ENCODE results near the gene GALNT9. TPM values are rescaled to one million over a fixed set of nuclear protein-coding genes. Genes with fewer than 3 reads are reported as not detected.
"Not testable (repeated sequence)": the region's sequence is repeated elsewhere in the genome, so short reads cannot be mapped to it uniquely, and the experiment has no call there.

The GALNT9 gene
- total RNA-seq, 1 experiment from 2014 or later = not detected

DNA sequence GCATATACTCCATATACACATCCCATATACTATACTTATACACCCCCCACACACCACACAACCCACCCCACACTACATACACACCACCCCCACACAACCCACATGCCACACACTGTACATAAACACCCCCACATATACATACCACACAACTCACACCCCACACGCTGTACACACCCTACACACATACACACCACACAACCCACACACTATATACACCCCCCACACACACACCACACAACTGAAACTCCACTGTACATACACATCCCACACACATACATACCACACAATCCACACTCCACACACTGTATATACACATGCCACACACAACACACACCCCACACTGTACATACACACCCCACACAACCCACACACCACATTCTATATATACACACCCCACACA is 104.2 kb downstream of the GALNT9 start:
- no peak for DNase-seq (ENCODE audit: low read depth in 1 of 2, low spot score in 2 of 2)
- Histone ChIP-seq H3K4me1 (replicated peaks) (no peaks in the 10 kb centered on the region), H3K36me3 (no peaks in the 10 kb centered on the region), H3K27ac (no peak overlapping the region), H3K27me3 (replicated peaks) (0 out of 2 replicates have a peak, but pooled peaks cover 3% of the 10 kb centered on the region), H3K9me3 (replicated peaks) (no peaks in the 10 kb centered on the region), H3K4me3 (no peak overlapping the region)

DNA sequence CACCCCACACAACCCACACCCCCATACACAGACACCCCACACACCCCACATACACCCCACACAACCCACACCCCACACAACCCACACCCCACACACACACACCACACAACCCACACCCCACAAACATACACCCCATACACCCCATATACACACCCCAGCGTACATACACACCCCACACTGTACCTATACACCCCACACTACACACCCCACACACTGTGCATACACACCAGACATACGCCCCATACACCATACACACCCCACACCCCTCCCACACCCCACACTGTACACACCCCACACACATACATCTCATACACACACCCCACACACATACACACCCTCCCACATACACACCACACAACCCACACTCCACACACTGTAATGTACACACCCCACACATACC is 104.9 kb downstream of the GALNT9 start:
- no peaks in the 10 kb centered on the region for H3K9me3 ChIP-seq (replicated peaks)
- DNase-seq (ENCODE audit: low read depth in 1 of 2, low spot score in 2 of 2) = no peak
- no peaks in the 10 kb centered on the region for H3K4me1 ChIP-seq (replicated peaks)
- 0 out of 2 replicates have a peak, but pooled peaks cover 3% of the 10 kb centered on the region for H3K27me3 ChIP-seq (replicated peaks)
- no peak overlapping the region for H3K4me3 ChIP-seq
- H3K27ac ChIP-seq = no peak overlapping the region
- no peaks in the 10 kb centered on the region for H3K36me3 ChIP-seq

DNA sequence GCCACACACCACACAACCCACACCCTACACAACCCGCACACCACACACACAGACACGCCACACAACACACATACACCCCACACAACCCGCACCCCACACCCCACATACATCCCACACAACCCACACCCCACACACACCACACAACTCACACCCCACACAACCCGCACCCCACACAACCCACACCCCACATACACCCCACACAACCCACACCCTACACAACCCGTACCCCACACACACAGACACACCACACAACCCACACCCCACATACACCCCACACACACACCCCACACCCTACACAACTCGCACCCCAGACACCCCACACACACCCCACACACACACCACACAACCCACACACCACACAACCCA is 106.6 kb downstream of the GALNT9 start:
- Histone ChIP-seq H3K36me3 (no peaks in the 10 kb centered on the region), H3K4me3 (no peak overlapping the region), H3K27me3 (replicated peaks) (no peaks in the 10 kb centered on the region), H3K9me3 (replicated peaks) (no peaks in the 10 kb centered on the region), H3K4me1 (replicated peaks) (no peaks in the 10 kb centered on the region), H3K27ac (no peak overlapping the region)
- DNase-seq (ENCODE audit: low read depth in 1 of 2, low spot score in 2 of 2) = no peak

DNA sequence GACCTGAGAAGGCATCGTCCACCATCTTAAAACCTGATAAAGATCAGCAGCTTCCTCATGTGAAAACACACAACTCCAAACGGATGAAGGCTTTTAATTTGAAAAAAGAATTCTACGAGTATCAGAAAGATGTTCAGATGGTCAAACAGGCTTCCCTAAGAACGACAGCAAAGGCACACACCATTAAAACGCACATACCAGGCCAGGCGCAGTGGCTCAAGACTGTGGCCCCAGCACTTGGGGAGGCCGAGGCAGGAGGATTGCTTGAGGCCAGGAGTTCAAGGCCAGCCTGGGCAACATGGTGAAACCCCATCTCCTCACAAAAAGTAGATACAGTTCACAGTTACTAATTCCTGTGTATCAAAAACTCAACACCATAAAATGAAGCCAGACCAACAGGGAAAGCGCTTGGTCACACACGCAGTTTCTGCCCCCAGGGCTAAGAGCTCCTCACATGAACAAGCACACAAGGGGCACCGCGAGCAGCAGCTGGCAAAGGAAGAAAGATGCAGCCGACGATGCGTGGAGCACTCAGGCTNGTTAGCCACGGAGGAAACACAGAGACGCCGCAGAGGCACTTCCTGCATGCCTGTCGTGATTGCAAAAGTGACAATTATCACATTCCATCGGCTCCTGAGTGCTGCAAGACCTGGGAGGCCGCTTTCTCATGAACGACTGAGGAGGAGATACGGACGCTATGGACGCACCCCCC is 107.1 kb downstream of the GALNT9 start:
- H3K36me3 ChIP-seq = no peaks in the 10 kb centered on the region
- no peaks in the 10 kb centered on the region for H3K4me1 ChIP-seq (replicated peaks)
- H3K4me3 ChIP-seq = no peak overlapping the region
- no peak overlapping the region for H3K27ac ChIP-seq
- H3K27me3 ChIP-seq (replicated peaks) = no peaks in the 10 kb centered on the region
- no peaks in the 10 kb centered on the region for H3K9me3 ChIP-seq (replicated peaks)
- DNase-seq (ENCODE audit: low read depth in 1 of 2, low spot score in 2 of 2) = peak; percentile 21 to 48

DNA sequence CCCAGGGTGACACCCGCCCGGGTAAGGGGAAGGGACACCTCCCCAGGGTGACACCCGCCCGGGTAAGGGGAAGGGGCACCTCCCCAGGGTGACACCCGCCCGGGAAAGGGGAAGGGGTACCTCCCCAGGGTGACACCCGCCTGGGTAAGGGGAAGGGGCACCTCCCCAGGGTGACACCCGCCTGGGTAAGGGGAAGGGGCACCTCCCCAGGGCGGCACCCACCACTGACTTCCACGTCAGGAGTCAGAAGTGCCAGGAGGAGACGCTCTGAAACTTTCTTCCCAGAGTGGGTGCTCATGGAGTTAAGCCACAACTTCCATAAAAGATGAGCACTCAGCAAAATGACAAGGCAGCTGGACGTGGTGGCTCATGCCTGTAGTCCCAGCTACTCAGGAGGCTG is 109.6 kb downstream of the GALNT9 start:
- not testable (repeated sequence) for H3K27me3 ChIP-seq (replicated peaks); H3K9me3 ChIP-seq (replicated peaks); H3K36me3 ChIP-seq; H3K4me3 ChIP-seq; H3K4me1 ChIP-seq (replicated peaks); DNase-seq (ENCODE audit: low read depth in 1 of 2, low spot score in 2 of 2); H3K27ac ChIP-seq

DNA sequence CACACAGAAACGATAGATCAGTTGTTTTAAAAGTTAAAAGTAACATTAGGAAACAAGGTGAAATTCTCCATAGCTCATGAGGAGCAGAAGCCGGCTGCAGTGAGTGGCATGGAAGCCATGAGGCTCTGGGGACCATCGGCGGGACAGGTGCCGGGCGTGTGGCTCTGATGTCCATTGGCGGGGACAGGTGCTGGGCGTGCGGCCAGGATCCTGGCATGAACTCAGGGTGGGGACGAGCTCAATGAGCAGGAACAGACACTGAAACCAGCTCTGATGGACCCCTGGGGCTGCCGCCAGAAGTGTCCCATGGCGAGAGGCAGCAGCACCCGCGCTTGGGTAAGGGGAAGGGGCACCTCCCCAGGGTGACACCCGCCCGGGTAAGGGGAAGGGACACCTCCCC is 110.1 kb downstream of the GALNT9 start:
- no peaks in the 10 kb centered on the region for H3K36me3 ChIP-seq
- DNase-seq (ENCODE audit: low read depth in 1 of 2, low spot score in 2 of 2) = no peak
- H3K4me3 ChIP-seq = no peak overlapping the region
- no peak overlapping the region for H3K27ac ChIP-seq
- no peaks in the 10 kb centered on the region for H3K4me1 ChIP-seq (replicated peaks)
- H3K27me3 ChIP-seq (replicated peaks) = no peaks in the 10 kb centered on the region
- no peaks in the 10 kb centered on the region for H3K9me3 ChIP-seq (replicated peaks)

DNA sequence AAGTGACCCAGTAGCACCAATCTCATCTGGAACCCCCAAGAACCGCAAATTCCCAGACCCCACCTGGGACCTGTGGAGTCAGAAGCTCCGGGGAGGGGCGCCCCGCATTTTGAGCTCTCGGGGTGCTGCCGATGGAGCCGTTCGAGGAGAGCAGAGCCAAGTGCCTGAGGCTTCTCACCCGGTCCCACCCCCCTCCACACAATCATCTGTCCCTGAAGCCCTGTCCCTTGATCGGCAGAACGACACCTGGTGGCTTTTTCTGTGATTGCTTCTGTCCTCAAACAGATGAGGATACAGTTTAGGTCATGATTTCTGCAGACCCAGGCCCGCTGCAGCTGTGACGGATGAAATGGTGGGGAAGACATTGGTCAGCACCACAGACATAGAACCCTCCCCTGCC is 110.5 kb downstream of the GALNT9 start:
- Histone ChIP-seq H3K4me1 (replicated peaks) (no peaks in the 10 kb centered on the region), H3K36me3 (no peaks in the 10 kb centered on the region), H3K27me3 (replicated peaks) (no peaks in the 10 kb centered on the region), H3K9me3 (replicated peaks) (no peaks in the 10 kb centered on the region), H3K27ac (no peak overlapping the region), H3K4me3 (no peak overlapping the region)
- DNase-seq (ENCODE audit: low read depth in 1 of 2, low spot score in 2 of 2) = no peak

DNA sequence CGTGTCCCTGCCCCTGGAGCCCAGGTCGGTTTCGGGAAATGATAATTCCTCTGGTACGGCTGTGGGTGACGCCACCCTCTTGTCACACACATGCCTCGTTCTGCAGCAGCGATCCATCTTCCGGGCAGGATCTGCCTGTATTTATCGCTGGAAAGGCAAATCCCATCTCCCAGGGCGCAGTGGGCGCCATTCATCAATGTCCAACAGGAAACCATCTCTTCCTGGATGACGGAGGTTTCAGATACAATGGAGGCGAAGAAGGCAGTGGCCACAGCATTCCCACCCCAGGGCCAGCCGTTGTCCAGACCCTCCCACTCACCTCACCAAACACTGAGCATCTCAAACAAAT is 110.9 kb downstream of the GALNT9 start:
- DNase-seq (ENCODE audit: low read depth in 1 of 2, low spot score in 2 of 2) = no peak
- Histone ChIP-seq H3K4me3 (no peak overlapping the region), H3K36me3 (no peaks in the 10 kb centered on the region), H3K27me3 (replicated peaks) (no peaks in the 10 kb centered on the region), H3K27ac (no peak overlapping the region), H3K4me1 (replicated peaks) (no peaks in the 10 kb centered on the region), H3K9me3 (replicated peaks) (no peaks in the 10 kb centered on the region)

DNA sequence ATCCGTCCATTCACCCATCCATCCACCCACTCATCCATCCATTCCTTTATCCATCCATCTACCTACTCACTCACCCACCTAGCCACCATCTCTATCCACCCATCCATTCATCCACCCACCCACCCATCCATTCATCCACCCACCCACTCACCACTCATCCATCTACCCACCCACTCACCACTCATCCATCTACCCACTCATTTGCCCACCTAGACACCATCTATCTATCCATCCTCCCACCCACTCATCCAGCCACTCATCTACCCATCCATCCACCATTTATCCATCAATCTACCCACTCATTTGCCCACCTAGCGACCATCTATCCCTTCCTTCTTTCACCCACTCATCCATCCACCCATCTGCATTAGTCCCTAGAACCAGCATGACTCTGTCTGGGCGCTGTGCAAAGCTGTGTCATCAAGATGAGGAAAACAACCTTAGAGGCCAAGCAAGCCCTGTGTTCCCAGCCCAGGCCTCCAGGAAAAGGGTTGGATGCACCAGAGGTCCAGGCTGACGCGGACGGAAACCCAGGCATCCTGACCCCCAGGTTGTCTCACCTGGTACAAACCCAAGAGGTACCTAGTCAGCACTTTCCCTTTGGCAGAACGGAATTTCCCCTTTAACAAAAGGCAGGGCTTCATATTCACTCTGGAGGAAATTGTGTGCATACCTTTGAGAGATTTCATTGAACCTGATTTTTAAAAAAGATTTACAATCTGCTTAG is 111.4 kb downstream of the GALNT9 start:
- Histone ChIP-seq H3K27ac (no peak overlapping the region), H3K9me3 (replicated peaks) (no peaks in the 10 kb centered on the region), H3K27me3 (replicated peaks) (no peaks in the 10 kb centered on the region), H3K4me3 (no peak overlapping the region), H3K36me3 (no peaks in the 10 kb centered on the region), H3K4me1 (replicated peaks) (no peaks in the 10 kb centered on the region)
- no peak for DNase-seq (ENCODE audit: low read depth in 1 of 2, low spot score in 2 of 2)

DNA sequence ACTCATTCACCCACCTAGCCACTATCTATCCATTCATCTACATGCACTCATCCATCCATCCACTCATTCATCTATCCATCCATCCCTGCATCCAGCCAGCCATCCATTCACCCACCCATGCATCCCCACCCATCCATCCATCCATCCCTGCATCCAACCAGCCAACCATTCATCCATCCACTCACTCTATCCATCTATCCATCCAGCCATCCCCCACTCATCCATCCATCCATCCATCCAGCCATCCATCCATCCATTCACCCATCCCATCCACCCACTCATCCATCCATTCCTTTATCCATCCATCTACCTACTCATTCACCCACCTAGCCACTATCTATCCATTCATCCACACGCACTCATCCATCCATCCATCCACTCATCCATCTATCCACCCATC is 112.0 kb downstream of the GALNT9 start:
- no peak for DNase-seq (ENCODE audit: low read depth in 1 of 2, low spot score in 2 of 2)
- Histone ChIP-seq H3K4me1 (replicated peaks) (no peaks in the 10 kb centered on the region), H3K27ac (no peak overlapping the region), H3K9me3 (replicated peaks) (no peaks in the 10 kb centered on the region), H3K4me3 (no peak overlapping the region), H3K27me3 (replicated peaks) (no peaks in the 10 kb centered on the region), H3K36me3 (no peaks in the 10 kb centered on the region)

DNA sequence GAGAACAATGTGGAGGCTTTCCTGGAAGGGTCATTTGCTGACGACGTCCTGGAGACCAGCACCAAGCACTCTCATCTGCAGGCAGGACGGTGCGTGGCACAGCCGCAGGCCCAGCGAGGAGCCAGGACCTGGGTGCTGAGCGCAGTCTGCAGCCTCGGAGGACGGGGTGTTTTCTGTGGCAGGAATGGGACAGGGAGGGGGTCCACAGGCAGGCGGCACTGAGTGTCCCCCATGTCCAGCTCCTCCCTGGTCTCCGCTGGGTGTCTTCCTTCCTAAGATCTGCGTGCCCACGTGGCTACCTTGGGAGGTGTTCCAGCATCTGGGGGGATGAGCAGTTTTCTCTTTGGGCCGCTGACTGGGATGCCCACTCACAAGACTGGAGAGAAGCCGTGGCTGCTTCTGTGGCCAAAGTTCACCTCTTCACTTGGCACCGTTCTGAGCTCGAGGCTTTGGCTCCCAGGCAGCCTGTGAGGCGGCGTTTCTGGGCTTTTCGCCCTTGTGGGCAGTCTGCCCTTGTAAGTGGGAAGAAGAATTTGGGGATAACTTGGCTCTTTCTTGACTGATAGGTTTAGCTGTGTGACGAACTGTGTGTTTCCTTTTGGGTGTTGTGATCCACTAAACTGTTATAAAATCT is 112.9 kb downstream of the GALNT9 start:
- Histone ChIP-seq H3K9me3 (replicated peaks) (no peaks in the 10 kb centered on the region), H3K4me3 (no peak overlapping the region), H3K4me1 (replicated peaks) (no peaks in the 10 kb centered on the region), H3K27me3 (replicated peaks) (no peaks in the 10 kb centered on the region), H3K27ac (no peak overlapping the region), H3K36me3 (no peaks in the 10 kb centered on the region)
- DNase-seq (ENCODE audit: low read depth in 1 of 2, low spot score in 2 of 2) = no peak

DNA sequence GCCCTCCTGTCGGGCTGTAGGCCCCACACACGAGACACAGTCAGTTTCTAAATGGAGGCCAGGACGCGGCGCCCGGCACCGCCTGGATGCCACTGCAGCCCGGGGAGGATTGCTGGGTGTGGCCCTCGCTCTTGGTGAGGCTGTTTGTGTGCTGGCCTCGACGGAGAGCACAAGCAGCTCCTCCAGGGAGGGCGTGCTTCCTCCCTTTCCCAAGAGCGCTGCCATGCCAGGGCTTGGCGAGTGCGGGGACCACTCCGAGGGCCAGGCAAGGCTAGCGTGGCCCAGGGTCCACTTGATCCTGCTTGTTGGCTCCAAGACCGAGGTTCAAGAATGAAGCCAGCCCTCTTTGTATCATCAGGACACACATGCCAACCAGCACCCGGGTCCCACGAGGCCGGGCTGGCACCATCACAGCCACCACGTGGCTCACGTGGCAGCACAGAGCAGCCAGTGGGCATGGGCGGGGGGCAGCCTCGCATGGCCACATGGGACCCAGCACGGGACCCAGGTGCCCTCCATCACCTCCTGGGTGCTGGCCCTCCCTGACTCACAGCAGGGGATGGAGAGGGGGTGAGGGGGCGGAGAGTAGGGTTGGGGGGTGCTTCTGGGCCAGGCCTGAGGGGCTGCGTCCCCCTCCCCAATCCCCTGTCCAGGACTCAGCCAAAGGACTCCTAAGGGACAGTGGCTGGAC is 113.9 kb downstream of the GALNT9 start:
- Histone ChIP-seq H3K36me3 (no peaks in the 10 kb centered on the region), H3K27me3 (replicated peaks) (no peaks in the 10 kb centered on the region), H3K4me1 (replicated peaks) (no peaks in the 10 kb centered on the region), H3K4me3 (no peak overlapping the region), H3K9me3 (replicated peaks) (no peaks in the 10 kb centered on the region), H3K27ac (no peak overlapping the region)
- no peak for DNase-seq (ENCODE audit: low read depth in 1 of 2, low spot score in 2 of 2)

DNA sequence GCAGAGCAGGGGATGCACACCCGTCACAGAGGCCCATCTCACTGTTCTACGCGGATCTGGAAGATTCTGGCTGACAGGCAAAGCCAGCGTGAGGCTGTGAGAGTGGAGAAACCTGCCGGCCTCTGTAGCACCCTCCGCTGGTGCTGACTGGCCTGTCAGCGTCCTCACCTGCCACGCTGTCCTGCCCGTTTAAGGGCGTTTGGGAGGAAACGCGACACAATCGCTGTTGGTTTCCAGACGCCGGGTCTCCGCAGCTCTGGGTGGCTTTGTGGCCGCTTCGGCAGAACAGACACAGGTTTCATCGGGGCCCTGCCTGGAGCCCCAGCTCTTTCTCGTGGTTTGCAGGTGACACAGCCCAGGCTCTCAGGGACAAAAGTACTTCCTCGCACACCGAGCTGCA is 114.5 kb downstream of the GALNT9 start:
- Histone ChIP-seq H3K27me3 (replicated peaks) (no peaks in the 10 kb centered on the region), H3K4me3 (no peak overlapping the region), H3K9me3 (replicated peaks) (no peaks in the 10 kb centered on the region), H3K4me1 (replicated peaks) (no peaks in the 10 kb centered on the region), H3K36me3 (no peaks in the 10 kb centered on the region), H3K27ac (no peak overlapping the region)
- no peak for DNase-seq (ENCODE audit: low read depth in 1 of 2, low spot score in 2 of 2)

DNA sequence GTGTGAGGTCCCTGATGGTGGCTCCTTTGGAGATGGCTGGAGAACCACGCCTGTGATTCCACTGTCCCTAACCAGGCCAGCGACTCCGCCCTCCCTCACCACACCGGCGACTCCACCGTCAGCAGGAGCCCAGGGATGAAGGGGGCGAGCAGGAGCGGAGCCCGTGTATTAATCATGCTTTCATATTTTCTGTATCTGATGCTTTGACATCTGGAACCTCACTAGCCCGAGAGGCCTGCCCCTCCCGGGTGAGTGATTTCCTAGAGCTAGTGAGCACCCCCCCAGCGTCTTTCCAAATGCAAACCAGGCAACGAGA is 115.3 kb downstream of the GALNT9 start:
- no peak for DNase-seq (ENCODE audit: low read depth in 1 of 2, low spot score in 2 of 2)
- H3K4me1 ChIP-seq (replicated peaks) = no peaks in the 10 kb centered on the region
- H3K36me3 ChIP-seq = no peaks in the 10 kb centered on the region
- no peaks in the 10 kb centered on the region for H3K9me3 ChIP-seq (replicated peaks)
- no peak overlapping the region for H3K4me3 ChIP-seq
- no peak overlapping the region for H3K27ac ChIP-seq
- no peaks in the 10 kb centered on the region for H3K27me3 ChIP-seq (replicated peaks)
